ENCODE data around the gene SPATA18. TPM values are rescaled to one million over a fixed set of nuclear protein-coding genes. Genes with fewer than 3 reads are reported as not detected.
"Not testable (repeated sequence)": the region's sequence is repeated elsewhere in the genome, so short reads cannot be mapped to it uniquely, and the experiment has no call there.

SPATA18 gene
- total RNA-seq, 2 experiments from 2014 or later, result not detected

- ChIA-PET POLR2A (no interaction called here), CTCF (no interaction called here)
- H3K27me3 Mint-ChIP-seq, result peaks cover 43% of the 10 kb centered on the region
- no peak for ATAC-seq (ENCODE audit: poor library complexity)
- no peaks in the 10 kb centered on the region for H3K36me3 Mint-ChIP-seq (ENCODE audit: low read depth)
- H3K4me3 ChIP-seq (ENCODE audit: low read length), result no peak overlapping the region
- no peaks in the 10 kb centered on the region for H3K4me1 ChIP-seq (ENCODE audit: insufficient read depth, low read length)
- no peak overlapping the region for H3K27ac ChIP-seq (ENCODE audit: low read depth in 1 of 2, low read length in 2 of 2)
- H3K36me3 ChIP-seq (ENCODE audit: insufficient read depth, low read length), result no peaks in the 10 kb centered on the region
- H3K4me1 Mint-ChIP-seq (ENCODE audit: low read depth), result no peaks in the 10 kb centered on the region
- peaks cover 0 to 5% of the 10 kb centered on the region in 2 experiments for H3K9me3 ChIP-seq (ENCODE audit: control insufficient read depth in 1 of 2, insufficient read depth in 1 of 2, low read length in 2 of 2)
- no peak for TF ChIP-seq CTCF (IDR thresholded peaks at IDR 0.05)
- H3K4me3 Mint-ChIP-seq, result no peak overlapping the region
- H3K27ac Mint-ChIP-seq, result no peak overlapping the region
- intact Hi-C loops (cut with DNase I, micrococcal nuclease), result no loop called here
- H3K27me3 ChIP-seq (ENCODE audit: control insufficient read depth in 1 of 2, insufficient read depth in 2 of 2, low read length in 2 of 2), result peaks cover 8 to 10% of the 10 kb centered on the region in 2 experiments
- H3K9me3 Mint-ChIP-seq, result peaks cover 1% of the 10 kb centered on the region
- DNase-seq, result no peak
Measured at GRCh38 chr4:52081216-52081615, 30.1 kb downstream of the SPATA18 start.

DNA sequence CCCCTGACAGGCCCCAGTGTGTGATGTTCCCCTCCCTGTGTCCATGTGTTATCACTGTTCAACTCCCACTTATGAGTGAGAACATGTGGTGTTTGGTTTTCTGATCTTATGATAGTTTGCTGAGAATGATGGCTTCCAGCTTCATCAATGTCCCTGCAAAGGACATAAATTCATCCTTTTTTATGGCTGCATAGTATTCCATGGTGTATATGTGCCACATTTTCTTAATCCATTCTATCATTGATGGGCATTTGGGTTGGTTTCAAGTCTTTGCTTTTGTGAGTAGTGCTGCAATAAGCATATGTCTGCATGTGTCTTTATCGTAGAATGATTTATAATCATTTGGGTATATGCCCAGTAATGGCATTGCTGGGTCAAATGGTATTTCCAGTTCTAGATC is 35.3 kb downstream of the SPATA18 start:
- intact Hi-C loops (cut with DNase I, micrococcal nuclease); H3K4me3 Mint-ChIP-seq; ATAC-seq (ENCODE audit: poor library complexity); H3K27ac ChIP-seq (ENCODE audit: low read depth in 1 of 2, low read length in 2 of 2); CTCF ChIA-PET; H3K36me3 ChIP-seq (ENCODE audit: insufficient read depth, low read length); H3K9me3 ChIP-seq (ENCODE audit: control insufficient read depth in 1 of 2, insufficient read depth in 1 of 2, low read length in 2 of 2); H3K27me3 ChIP-seq (ENCODE audit: control insufficient read depth in 1 of 2, insufficient read depth in 2 of 2, low read length in 2 of 2); H3K4me1 Mint-ChIP-seq (ENCODE audit: low read depth); H3K9me3 Mint-ChIP-seq; H3K27ac Mint-ChIP-seq; H3K36me3 Mint-ChIP-seq (ENCODE audit: low read depth); H3K4me1 ChIP-seq (ENCODE audit: insufficient read depth, low read length); DNase-seq; H3K4me3 ChIP-seq (ENCODE audit: low read length); POLR2A ChIA-PET: not testable (repeated sequence)
- peaks cover 14% of the 10 kb centered on the region for H3K27me3 Mint-ChIP-seq

GRCh38 chr4:52091801-52092200 is 40.7 kb downstream of the SPATA18 start:
- peaks cover 0 to 4% of the 10 kb centered on the region in 2 experiments for H3K27me3 ChIP-seq (ENCODE audit: control insufficient read depth in 1 of 2, insufficient read depth in 2 of 2, low read length in 2 of 2)
- Mint-ChIP-seq H3K9me3 (peaks cover 4% of the 10 kb centered on the region), H3K36me3 (ENCODE audit: low read depth) (no peaks in the 10 kb centered on the region), H3K27me3 (peaks cover 10% of the 10 kb centered on the region), H3K27ac (no peak overlapping the region), H3K4me3 (no peak overlapping the region), H3K4me1 (ENCODE audit: low read depth) (no peaks in the 10 kb centered on the region)
- no peaks in the 10 kb centered on the region for H3K4me1 ChIP-seq (ENCODE audit: insufficient read depth, low read length)
- H3K9me3 ChIP-seq (ENCODE audit: control insufficient read depth in 1 of 2, insufficient read depth in 1 of 2, low read length in 2 of 2), result peaks cover 0 to 10% of the 10 kb centered on the region in 2 experiments
- TF ChIP-seq CTCF (IDR thresholded peaks at IDR 0.05), result no peak
- intact Hi-C loops (cut with DNase I, micrococcal nuclease), result no loop called here
- no peaks in the 10 kb centered on the region for H3K36me3 ChIP-seq (ENCODE audit: insufficient read depth, low read length)
- DNase-seq (no peak), ATAC-seq (ENCODE audit: poor library complexity) (no peak)
- no peak overlapping the region for H3K4me3 ChIP-seq (ENCODE audit: low read length)
- H3K27ac ChIP-seq (ENCODE audit: low read depth in 1 of 2, low read length in 2 of 2), result no peak overlapping the region
- ChIA-PET CTCF (no interaction called here), POLR2A (no interaction called here)

GRCh38 chr4:52093466-52093865 is 42.4 kb downstream of the SPATA18 start:
- ATAC-seq (ENCODE audit: poor library complexity) (no peak), DNase-seq (no peak)
- no peak overlapping the region for H3K27ac Mint-ChIP-seq
- intact Hi-C loops (cut with DNase I, micrococcal nuclease), result no loop called here
- ChIA-PET POLR2A (no interaction called here), CTCF (no interaction called here)
- H3K9me3 ChIP-seq (ENCODE audit: control insufficient read depth in 1 of 2, insufficient read depth in 1 of 2, low read length in 2 of 2), result peaks cover 0 to 10% of the 10 kb centered on the region in 2 experiments
- no peak overlapping the region for H3K27ac ChIP-seq (ENCODE audit: low read depth in 1 of 2, low read length in 2 of 2)
- no peaks in the 10 kb centered on the region for H3K36me3 ChIP-seq (ENCODE audit: insufficient read depth, low read length)
- no peak overlapping the region for H3K4me3 Mint-ChIP-seq
- peaks cover 4% of the 10 kb centered on the region for H3K9me3 Mint-ChIP-seq
- peaks cover 0 to 4% of the 10 kb centered on the region in 2 experiments for H3K27me3 ChIP-seq (ENCODE audit: control insufficient read depth in 1 of 2, insufficient read depth in 2 of 2, low read length in 2 of 2)
- no peak overlapping the region for H3K4me3 ChIP-seq (ENCODE audit: low read length)
- TF ChIP-seq CTCF (IDR thresholded peaks at IDR 0.05), result no peak
- H3K27me3 Mint-ChIP-seq, result peaks cover 10% of the 10 kb centered on the region
- H3K36me3 Mint-ChIP-seq (ENCODE audit: low read depth), result no peaks in the 10 kb centered on the region
- H3K4me1 ChIP-seq (ENCODE audit: insufficient read depth, low read length), result no peaks in the 10 kb centered on the region
- no peaks in the 10 kb centered on the region for H3K4me1 Mint-ChIP-seq (ENCODE audit: low read depth)

All from CD4-positive, alpha-beta T cell (primary cell).